Bronchial smooth muscle cell (primary cell): Measurements from ENCODE around the gene UBE2H. TPM values are rescaled to one million over a fixed set of nuclear protein-coding genes. Genes with fewer than 3 reads are reported as not detected.

Experiments used
- total RNA-seq: library from RNA; depleted of rRNA; stranded (reverse); fragments of >200 nt; gene quantifications from 2 replicates; pipeline ENCODE4 v1.2.1, GENCODE V29; 2014

UBE2H gene
- 79.1 and 141 TPM in 2 replicates for total RNA-seq

DNA sequence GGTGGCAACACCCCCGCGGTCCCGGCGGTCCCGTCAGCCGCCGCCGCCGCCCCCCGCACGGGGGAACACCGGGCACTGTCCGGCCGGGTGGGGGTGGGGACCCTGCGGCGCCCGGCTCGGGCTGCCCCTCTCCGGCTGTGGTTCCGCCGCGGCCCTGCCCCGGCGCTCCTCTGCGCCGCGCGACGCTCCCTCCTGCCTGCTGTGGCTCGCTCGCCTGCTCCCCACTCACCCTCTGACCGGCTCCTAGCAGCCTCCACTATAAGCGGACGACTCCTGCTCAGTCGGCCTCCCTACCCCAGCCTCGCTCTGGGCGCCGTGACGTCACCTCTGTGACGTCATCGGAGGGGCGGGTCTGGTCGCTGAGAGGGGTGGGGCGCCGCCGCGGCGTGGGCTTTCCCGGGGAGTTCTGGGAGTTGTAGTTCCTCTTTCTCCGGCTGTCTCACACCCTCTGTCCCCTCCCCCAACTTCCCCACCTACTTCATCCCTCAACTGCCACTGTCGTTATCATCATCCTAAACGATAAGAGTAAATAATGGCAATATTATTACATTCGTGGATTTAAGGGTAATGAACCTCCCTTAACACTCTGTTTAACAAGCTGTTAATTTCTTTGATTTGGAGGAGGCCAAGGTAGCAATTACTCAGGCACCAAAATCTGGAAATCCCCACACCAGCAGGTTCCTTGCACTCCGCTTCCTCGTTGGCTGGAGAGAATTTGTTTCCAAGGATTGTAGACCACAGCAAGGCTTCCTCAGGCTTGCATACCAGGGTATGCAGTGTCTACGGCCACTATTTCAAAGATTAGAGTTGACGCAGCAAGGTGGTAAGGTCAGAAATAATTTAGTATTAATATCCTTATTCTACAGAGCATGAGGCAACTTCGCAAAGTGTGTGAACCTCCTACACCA is at the start of gene UBE2H:
Gene UBE2H (minus strand): TSS at position 308 of the 908 bp plus-strand sequence. CDS start 405 bp downstream, outside the sequence.

Other genes with a start within 250 kb of the UBE2H start
- gene ZC3HC1, start 98.4 kb upstream of the UBE2H start, total RNA-seq, result 10.7 and 12.3 TPM in 2 replicates
- gene KLHDC10, start 117.6 kb upstream of the UBE2H start, total RNA-seq, result 22.5 and 31.3 TPM in 2 replicates